HUDEP-2 (cell line): Measurements from ENCODE around the gene PCIF1.
"Not testable (repeated sequence)": the region's sequence is repeated elsewhere in the genome, so short reads cannot be mapped to it uniquely, and the experiment has no call there.

Experiments used
- DNase-seq, 76 experiments: peaks; one replicate each; lab custom pipeline; 2025; ENCODE audit not compliant: unreplicated experiment in 76 of 76; lab: John Stamatoyannopoulos, UW

PCIF1 gene

DNA sequence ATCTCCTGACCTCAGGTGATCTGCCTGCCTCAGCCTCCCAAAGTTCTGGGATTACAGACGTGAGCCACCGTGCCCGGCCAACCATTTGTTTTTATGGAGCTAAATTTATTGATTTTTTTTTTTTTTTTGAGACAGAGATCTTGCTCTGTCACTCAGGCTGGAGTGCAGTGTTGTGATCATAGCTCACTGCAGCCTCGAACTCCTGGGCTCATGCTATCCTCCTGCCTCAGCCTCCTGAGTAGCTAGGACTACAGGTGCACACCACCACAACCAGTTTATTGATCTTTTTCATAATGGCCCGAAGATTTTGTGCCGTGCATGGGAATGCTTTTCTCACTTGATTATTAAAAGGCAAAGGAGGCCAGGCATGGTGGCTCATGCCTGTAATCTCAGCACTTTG is 54.3 kb downstream of the PCIF1 start:
- not testable (repeated sequence) for DNase-seq

DNA sequence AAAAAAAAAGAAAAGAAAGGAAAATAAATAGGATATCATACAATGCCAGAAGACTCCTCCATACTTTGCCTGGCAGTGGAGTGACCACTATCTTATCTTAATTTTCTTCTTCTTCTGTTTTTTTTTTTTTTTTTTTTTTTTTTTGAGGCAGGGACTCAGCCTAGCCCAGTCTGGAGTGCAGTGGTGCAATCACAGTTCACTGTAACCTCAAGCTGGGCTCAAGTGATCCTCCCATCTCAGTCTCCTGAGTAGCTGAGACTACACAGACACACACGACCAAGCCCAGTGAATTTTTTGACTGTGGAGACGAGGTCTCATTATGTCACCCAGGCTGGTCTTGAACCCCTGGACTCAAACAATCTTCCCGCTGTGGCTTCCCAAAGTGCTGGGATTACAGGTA is 57.1 kb downstream of the PCIF1 start:
- DNase-seq: no peak

DNA sequence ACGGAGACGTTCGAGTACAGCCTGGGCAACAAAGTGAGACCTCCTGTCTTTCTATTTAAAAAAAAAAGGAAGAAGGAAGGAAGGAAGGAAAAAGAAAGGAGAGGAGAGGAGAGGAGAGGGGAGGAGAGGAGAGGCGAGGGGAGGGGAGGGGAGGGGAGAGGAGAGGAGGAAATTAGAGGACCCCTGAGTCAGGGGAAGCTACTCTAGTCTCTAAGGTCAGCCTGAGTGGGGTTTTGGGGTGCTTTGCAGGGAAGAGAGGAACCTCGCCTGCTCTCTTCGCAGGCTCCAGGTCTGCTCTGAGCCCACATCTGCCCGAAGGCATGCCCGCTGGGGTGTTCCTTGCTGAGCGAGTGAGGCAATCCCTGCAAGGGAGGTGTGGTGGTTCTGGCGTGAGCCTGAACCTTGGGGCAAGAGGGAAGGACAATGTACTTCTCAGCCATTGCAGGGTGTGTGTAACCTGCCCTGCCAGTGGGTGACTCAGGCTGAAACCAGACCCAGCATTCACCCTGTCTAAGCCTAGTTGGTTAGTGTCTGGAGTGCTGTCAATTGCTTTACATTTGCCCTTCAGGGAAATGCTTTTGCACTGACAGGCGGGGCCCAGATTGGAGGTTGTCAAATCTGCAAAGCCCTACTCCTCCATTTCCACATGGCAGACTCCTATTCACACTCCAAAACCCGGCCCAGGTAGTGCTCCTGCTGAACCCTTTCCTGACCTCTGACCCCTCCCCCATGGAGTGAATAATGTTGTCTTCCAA is 58.9 kb downstream of the PCIF1 start:
- DNase-seq: no peak

DNA sequence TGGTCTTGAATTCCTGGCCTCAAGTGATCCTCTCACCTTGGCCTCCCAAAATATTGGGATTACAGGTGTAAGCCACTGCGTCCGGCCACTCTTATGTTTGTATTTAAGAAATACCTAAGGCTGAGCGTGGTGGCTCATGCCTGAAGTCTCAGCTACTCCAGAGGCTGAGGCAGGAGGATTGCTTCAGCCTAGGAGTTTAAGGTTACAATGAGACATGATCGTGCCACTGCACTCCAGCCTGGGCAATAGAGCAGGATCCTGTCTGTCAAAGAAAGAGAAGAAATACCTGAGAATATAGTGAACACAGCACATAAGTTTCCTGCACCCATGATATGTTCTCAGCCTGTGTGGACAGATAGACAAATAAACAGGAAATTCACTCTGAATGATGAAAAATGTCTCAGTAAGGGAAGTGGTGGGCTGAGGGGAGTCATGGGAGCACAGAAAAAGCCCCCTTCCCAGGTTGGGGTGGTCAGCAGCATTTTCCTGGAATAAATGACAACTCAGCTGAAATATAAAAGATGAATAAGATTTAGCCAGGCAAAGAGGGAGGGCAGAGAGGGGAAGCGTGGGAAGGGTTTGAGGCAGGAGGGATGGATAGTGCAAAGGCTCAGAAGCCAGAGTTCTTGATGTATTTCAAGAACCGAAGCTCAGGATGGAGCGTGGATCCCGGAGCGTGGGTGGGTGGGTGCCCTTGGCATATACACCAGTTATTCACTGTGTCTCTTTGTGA is 60.4 kb downstream of the PCIF1 start:
- DNase-seq: no peak

DNA sequence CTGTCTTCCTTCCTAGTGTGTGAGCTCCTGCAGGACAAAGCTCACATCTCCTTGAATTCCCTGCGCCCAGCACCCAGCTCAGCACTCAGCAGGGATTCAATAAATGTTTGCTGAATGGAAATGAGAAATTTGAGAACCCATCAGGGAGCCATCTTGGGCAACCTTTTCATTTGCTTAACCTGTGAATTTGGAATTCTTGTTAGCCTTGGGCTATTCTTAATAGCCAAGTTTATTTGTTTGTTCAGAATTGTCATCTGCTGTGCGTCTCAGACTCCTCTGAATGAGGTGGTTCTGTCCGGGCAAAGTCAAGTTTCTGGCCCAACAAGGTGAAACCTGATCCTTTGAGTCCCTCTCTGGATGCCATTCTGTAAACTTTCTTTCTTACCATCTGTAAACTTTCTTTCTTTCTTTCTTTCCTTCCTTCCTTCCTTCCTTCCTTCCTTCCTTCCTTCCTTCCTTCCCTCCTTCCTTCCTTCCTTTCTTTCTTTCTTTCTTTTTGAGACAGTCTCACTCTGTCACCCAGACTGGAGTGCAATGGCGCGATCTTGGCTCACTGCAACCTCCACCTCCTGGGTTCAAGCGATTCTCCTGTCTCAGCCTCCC is 61.1 kb downstream of the PCIF1 start:
- DNase-seq: not testable (repeated sequence)

DNA sequence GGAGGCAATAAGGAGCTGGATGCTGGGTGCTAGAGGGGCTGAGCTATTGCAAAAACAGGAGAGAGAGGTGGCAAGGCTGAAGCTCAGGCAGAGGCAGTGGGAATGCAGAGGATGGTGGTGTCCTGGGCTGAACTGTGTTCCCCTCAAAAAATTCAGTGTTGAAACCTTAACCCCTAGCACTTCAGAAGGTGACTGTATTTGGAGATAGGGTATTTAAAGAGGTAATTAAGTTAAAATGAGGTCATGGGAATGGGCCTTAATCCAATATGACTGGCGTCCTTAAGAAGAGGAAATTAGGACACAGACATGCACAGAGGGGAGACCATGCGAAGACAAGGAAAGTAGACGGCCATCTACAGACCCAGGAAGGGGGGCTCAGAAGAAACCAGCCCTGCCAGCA is 62.7 kb downstream of the PCIF1 start:
- no peak for DNase-seq
